GM19193 (cell line): ENCODE measurements around the gene TUBB4A.
A peak's percentile ranks its signal among the peaks of the same experiment; 100 is the strongest.

Experiments
- POLR2A ChIP-seq: IDR thresholded peaks from 4 replicates; pipeline ENCODE4 v1.6.1; 2011; ENCODE audit not compliant: insufficient read depth, insufficient read length; ENCODE audit errors: extremely low read depth

The TUBB4A gene

GRCh38 chr19:6466526-6467248 lies 35.4 kb downstream of the TUBB4A start:
- no peak for TF ChIP-seq POLR2A

- no peak for TF ChIP-seq POLR2A
Observed at GRCh38 chr19:6465663-6466062, 36.4 kb downstream of the TUBB4A start.

GRCh38 chr19:6465006-6465405 lies 37.1 kb downstream of the TUBB4A start:
- TF ChIP-seq POLR2A = no peak

GRCh38 chr19:6464070-6464873 lies 37.8 kb downstream of the TUBB4A start, which contains the start of gene CRB3:
TSS of gene CRB3 (plus strand) at chr19:6464271. CDS start at chr19:6464702, 431 bp downstream.
- TF ChIP-seq POLR2A = no peak

- TF ChIP-seq POLR2A = peak; percentile 68
Observed at GRCh38 chr19:6460099-6460884, 41.8 kb downstream of the TUBB4A start.

- TF ChIP-seq POLR2A = peak; percentile 51
Observed at GRCh38 chr19:6459262-6460098, 42.6 kb downstream of the TUBB4A start, which contains the start of gene SLC25A23. TSS of gene SLC25A23 (minus strand) at chr19:6459792. CDS start at chr19:6459628, 164 bp downstream.

- no peak for TF ChIP-seq POLR2A
Observed at GRCh38 chr19:6458695-6459261, 43.3 kb downstream of the TUBB4A start.

- TF ChIP-seq POLR2A = peak; percentile 22
Observed at GRCh38 chr19:6457958-6458694, 44.0 kb downstream of the TUBB4A start.

- TF ChIP-seq POLR2A = no peak
Observed at GRCh38 chr19:6455924-6456323, 46.2 kb downstream of the TUBB4A start.

GRCh38 chr19:6453951-6454565 lies 48.1 kb downstream of the TUBB4A start:
- TF ChIP-seq POLR2A = no peak

- no peak for TF ChIP-seq POLR2A
Observed at GRCh38 chr19:6452899-6453298, 49.2 kb downstream of the TUBB4A start.

GRCh38 chr19:6452223-6452614 lies 49.9 kb downstream of the TUBB4A start:
- no peak for TF ChIP-seq POLR2A
